GM12878 (cell line): ENCODE results near the gene NEU4. TPM values are rescaled to one million over a fixed set of nuclear protein-coding genes. Genes with fewer than 3 reads are reported as not detected.

ENCODE experiments used
- ATAC-seq: fragments of 200-7000 bp; cut with Tn5 transposase; 3 replicates; pipeline ENCODE4 v1.9.1; 2020; ENCODE audit warnings: mild to moderate bottlenecking, moderate library complexity
- BruUV-seq: library from RNA; stranded (reverse); fragments of 400-500 nt; replicated peaks from 2 replicates; lab custom pipeline; 2021; lab: Mats Ljungman, UMichigan
- CTCF ChIA-PET: fragments of 300-600 bp; sonication (Branson Sonifier 250); formaldehyde crosslinking; extraction: SDS; loops from one replicate; lab custom pipeline; 2021; ENCODE audit warnings: inconsistent platforms; lab: Yijun Ruan, JAX
- POLR2A ChIA-PET: fragments of 350-600 bp; formaldehyde crosslinking; extraction: SDS; loops from one replicate; lab custom pipeline; 2021; ENCODE audit warnings: inconsistent platforms; lab: Charles Lee
- RAD21 ChIA-PET: fragments of 300-600 bp; sonication (Branson Sonifier 250); formaldehyde crosslinking; loops from one replicate; lab custom pipeline; 2023; ENCODE audit warnings: antibody characterized with exemption; ENCODE audit not compliant: unreplicated experiment; lab: Charles Lee
- SMC1A ChIA-PET: fragments of 300-600 bp; sonication (Branson Sonifier 250); formaldehyde crosslinking; loops from one replicate; lab custom pipeline; 2023; ENCODE audit not compliant: unreplicated experiment, uncharacterized antibody; lab: Charles Lee
- DNase-seq: peaks from one replicate; pipeline ENCODE4 v3.0.0-alpha.2; 2011; ENCODE audit warnings: low read depth, low spot score
- FAIRE-seq: peaks from 3 replicates; lab custom pipeline; 2011; peaks lifted over from hg19 to GRCh38; lab: Jason Lieb, UNC
- H2AFZ ChIP-seq: 2 replicates; pipeline ENCODE4 v1.6.0; 2011; ENCODE audit warnings: low read depth, low read length, control low read depth; ENCODE audit not compliant: control insufficient read depth
- H3K27ac ChIP-seq: 2 replicates; pipeline ENCODE4 v1.5.1; 2011; ENCODE audit warnings: control low read depth; ENCODE audit not compliant: control insufficient read depth, insufficient read depth
- H3K27me3 ChIP-seq, 2 experiments: replicated peaks in 1 of 2; 2 replicates each; pipeline versions ENCODE4 v1.6.0 to v1.6.1; 2011; ENCODE audit warnings: low read length in 1 of 2; ENCODE audit not compliant: control insufficient read depth in 2 of 2, insufficient read depth in 2 of 2
- H3K36me3 ChIP-seq, 2 experiments: 2 replicates each; pipeline ENCODE4 v1.5.1; 2011; ENCODE audit warnings: low read length in 1 of 2; ENCODE audit not compliant: control insufficient read depth in 2 of 2, insufficient read depth in 2 of 2
- H3K4me1 ChIP-seq: 2 replicates; pipeline ENCODE4 v1.6.1; 2011; ENCODE audit warnings: mild to moderate bottlenecking, low read length, moderate library complexity, mixed read lengths; ENCODE audit not compliant: control insufficient read depth, insufficient read depth
- H3K4me2 ChIP-seq: 2 replicates; pipeline ENCODE4 v1.6.0; 2011; ENCODE audit warnings: control low read depth; ENCODE audit not compliant: control insufficient read depth, insufficient read depth
- H3K4me3 ChIP-seq: fragments of 200-600 bp; sonication (generic); 2 replicates; pipeline ENCODE4 v1.5.1; 2016
- H3K79me2 ChIP-seq: 2 replicates; pipeline ENCODE4 v1.6.0; 2011; ENCODE audit warnings: low read length; ENCODE audit not compliant: control insufficient read depth, insufficient read depth
- H3K9ac ChIP-seq: 2 replicates; pipeline ENCODE4 v1.8.0; 2011; ENCODE audit warnings: low read length, control low read depth, mixed read lengths; ENCODE audit not compliant: control insufficient read depth, insufficient read depth
- H3K9me3 ChIP-seq: replicated peaks from 3 replicates; pipeline ENCODE4 v1.5.1; 2011; ENCODE audit warnings: mild to moderate bottlenecking, low read length; ENCODE audit not compliant: control insufficient read depth, insufficient read depth
- H4K20me1 ChIP-seq: 2 replicates; pipeline ENCODE4 v1.6.0; 2011; ENCODE audit not compliant: control insufficient read depth, insufficient read depth
- ASH2L ChIP-seq: fragments of 300-600, 200-600 bp; sonication (generic); IDR thresholded peaks from 2 replicates; pipeline ENCODE4 v1.6.1; 2017; ENCODE audit warnings: low read depth, mild to moderate bottlenecking, borderline replicate concordance
- BMI1 ChIP-seq: fragments of 450-650 bp; IDR thresholded peaks from 2 replicates; pipeline ENCODE4 v1.6.1; 2016; ENCODE audit warnings: mild to moderate bottlenecking, moderate library complexity, borderline replicate concordance
- ELK1 ChIP-seq: IDR thresholded peaks from 2 replicates; pipeline ENCODE4 v1.6.1; 2012; ENCODE audit warnings: low read depth, low read length, improper control_type of control experiment
- GABPA ChIP-seq: IDR thresholded peaks from 2 replicates; pipeline ENCODE4 v1.6.1; 2014; ENCODE audit warnings: antibody characterized with exemption, low read depth, mild to moderate bottlenecking, inconsistent platforms
- JUNB ChIP-seq: IDR thresholded peaks from 2 replicates; pipeline ENCODE4 v1.6.1; 2016; ENCODE audit warnings: antibody characterized with exemption, mild to moderate bottlenecking
- JUND ChIP-seq: IDR thresholded peaks from 2 replicates; pipeline ENCODE4 v1.6.1; 2012; ENCODE audit warnings: low read depth, mild to moderate bottlenecking, low read length, improper control_type of control experiment, moderate library complexity
- MAX ChIP-seq: IDR thresholded peaks from 2 replicates; pipeline ENCODE4 v1.6.1; 2012; ENCODE audit warnings: low read depth, low read length, improper control_type of control experiment
- PML ChIP-seq: IDR thresholded peaks from 2 replicates; pipeline ENCODE4 v1.6.1; 2012; ENCODE audit warnings: low read length, inconsistent platforms
- SUZ12 ChIP-seq: fragments of 200-600 bp; sonication (generic); IDR thresholded peaks from one replicate; pipeline ENCODE4 v1.6.1; 2018; ENCODE audit warnings: antibody characterized with exemption, mild to moderate bottlenecking; ENCODE audit not compliant: unreplicated experiment
- TCF12 ChIP-seq: IDR thresholded peaks from 2 replicates; pipeline ENCODE4 v1.6.1; 2011; ENCODE audit warnings: low read depth, mild to moderate bottlenecking, low read length
- TCF3 ChIP-seq: IDR thresholded peaks from 2 replicates; pipeline ENCODE4 v1.6.1; 2012; ENCODE audit warnings: low read depth, mild to moderate bottlenecking, low read length, borderline replicate concordance; ENCODE audit not compliant: insufficient read depth
- USF1 ChIP-seq: IDR thresholded peaks from 2 replicates; pipeline ENCODE4 v1.6.1; 2011; ENCODE audit warnings: borderline replicate concordance, low read depth, mild to moderate bottlenecking, moderate library complexity, mixed read lengths, low read length; ENCODE audit not compliant: insufficient read depth; ENCODE audit errors: extremely low read length
- WRNIP1 ChIP-seq: IDR thresholded peaks from 2 replicates; pipeline ENCODE4 v1.6.1; 2011; ENCODE audit warnings: low read depth, low read length, improper control_type of control experiment, borderline replicate concordance
- ZNF384 ChIP-seq: IDR thresholded peaks from 2 replicates; pipeline ENCODE4 v1.6.1; 2012; ENCODE audit warnings: low read depth, mild to moderate bottlenecking, low read length, improper control_type of control experiment, borderline replicate concordance
- WGBS: methylation state at CpG from one replicate; pipeline ENCODE4 v1.1.6; 2016; ENCODE audit warnings: low lambda C conversion rate; ENCODE audit not compliant: insufficient replicate concordance, insufficient coverage; ENCODE audit errors: missing lambda C conversion rate; 5-methylcytosine and 5-hydroxymethylcytosine counted together
- in situ Hi-C: fragments of 300-500 bp; cut with MboI; formaldehyde crosslinking; loops from 9 replicates; pipeline ENCODE4 v1.14.3; 2018; ENCODE audit warnings: mixed read lengths
- intact Hi-C: fragments of 100-400 bp; cut with micrococcal nuclease; formaldehyde crosslinking; loops from one replicate; pipeline ENCODE4 v1.14.2; 2022; ENCODE audit not compliant: unreplicated experiment
- polyA plus RNA-seq, 11 experiments: library from polyadenylated mRNA; depleted of rRNA in 4 of 11; unstranded in 6 of 11; stranded (reverse) in 5 of 11; fragments of >200 nt; fragmentation: Nextera tagmentation in 4 of 11; fragmentation: Illumina TruSeq in 1 of 11; extraction: Ambion mirVana in 4 of 11; extraction: Trizol in 1 of 11; gene quantifications; 1 replicate in 1 of 11; 2 replicates in 10 of 11; pipeline versions ENCODE4 v1.2.1 to v1.2.3, GENCODE V29; 2011 to 2016; ENCODE audit warnings: inconsistent platforms in 2 of 11, missing spikeins in 2 of 11, low read depth in 1 of 11
- total RNA-seq, 4 experiments: library from RNA; depleted of rRNA in 3 of 4; stranded (reverse); fragments of >200 nt in 3 of 4; fragmentation: Illumina TruSeq in 1 of 4; extraction: Trizol in 1 of 4; gene quantifications; 2 replicates each; pipeline versions ENCODE4 v1.2.1 to v1.2.3, GENCODE V29; 2013 to 2021
- TF ChIP-seq, protein P1 (sequence below): fragments of 450-650 bp; IDR thresholded peaks from 2 replicates; pipeline ENCODE4 v1.6.1; 2017; ENCODE audit warnings: low read depth, mild to moderate bottlenecking, moderate library complexity

NEU4 gene
- total and polyA plus RNA-seq, 10 of the 15 experiments (the other 5 are each of a cell fraction or from before 2014, with no cell fraction given): 0.01 to 0.28 (median 0.14) TPM; not detected in 5

- TF ChIP-seq ELK1 (no peak), WRNIP1 (no peak), MAX (no peak)
Observed at GRCh38 chr2:241776336-241777169, 32.4 kb upstream of the NEU4 start, which contains the start of gene GAL3ST2 (continued).

GRCh38 chr2:241777170-241777685, 31.8 kb upstream of the NEU4 start:
- intact Hi-C loops: no loop called here
- POLR2A ChIA-PET: no interaction called here
- no peak overlapping the region for H3K9ac ChIP-seq
- H3K9me3 ChIP-seq: no peaks in the 10 kb centered on the region
- peaks cover 5% of the 10 kb centered on the region for H3K4me1 ChIP-seq
- H4K20me1 ChIP-seq: no peaks in the 10 kb centered on the region
- no peaks in the 10 kb centered on the region for H3K27me3 ChIP-seq
- RAD21 ChIA-PET: no interaction called here
- no TSS peak for BruUV-seq
- TF ChIP-seq JUND: no peak
- no peak for TF ChIP-seq TCF3
- no peak for TF ChIP-seq JUNB
- no peak for TF ChIP-seq ASH2L
- no peak for TF ChIP-seq PML
- TF ChIP-seq GABPA: no peak
- no peak for TF ChIP-seq TCF12
- TF ChIP-seq ZNF384: no peak
- no peak for TF ChIP-seq USF1
- no peak for TF ChIP-seq SUZ12
- TF ChIP-seq, protein P1, sequence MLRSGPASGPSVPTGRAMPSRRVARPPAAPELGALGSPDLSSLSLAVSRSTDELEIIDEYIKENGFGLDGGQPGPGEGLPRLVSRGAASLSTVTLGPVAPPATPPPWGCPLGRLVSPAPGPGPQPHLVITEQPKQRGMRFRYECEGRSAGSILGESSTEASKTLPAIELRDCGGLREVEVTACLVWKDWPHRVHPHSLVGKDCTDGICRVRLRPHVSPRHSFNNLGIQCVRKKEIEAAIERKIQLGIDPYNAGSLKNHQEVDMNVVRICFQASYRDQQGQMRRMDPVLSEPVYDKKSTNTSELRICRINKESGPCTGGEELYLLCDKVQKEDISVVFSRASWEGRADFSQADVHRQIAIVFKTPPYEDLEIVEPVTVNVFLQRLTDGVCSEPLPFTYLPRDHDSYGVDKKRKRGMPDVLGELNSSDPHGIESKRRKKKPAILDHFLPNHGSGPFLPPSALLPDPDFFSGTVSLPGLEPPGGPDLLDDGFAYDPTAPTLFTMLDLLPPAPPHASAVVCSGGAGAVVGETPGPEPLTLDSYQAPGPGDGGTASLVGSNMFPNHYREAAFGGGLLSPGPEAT: no peak
- TF ChIP-seq BMI1: no peak
- TF ChIP-seq WRNIP1: no peak
- TF ChIP-seq MAX: no peak
- TF ChIP-seq, all 136 proteins: peak for 0
- no peak for ATAC-seq
- SMC1A ChIA-PET: no interaction called here
- Histone ChIP-seq H3K4me3 (no peak overlapping the region), H3K36me3 (no peaks in the 10 kb centered on the region), H3K79me2 (no peaks in the 10 kb centered on the region), H3K4me2 (no peak overlapping the region), H3K27ac (no peak overlapping the region), H2AFZ (no peak overlapping the region)
- DNase-seq: no peak
- CTCF ChIA-PET: interaction anchor here (1.7 kb wide), 1 partner anchor 13 kb away, joined by 5 read pairs; no protein-coding TSS in a partner anchor
- no peak for FAIRE-seq
- in situ Hi-C loops: no loop called here
- 79% methylated on average over 22 of the region's 22 CpGs for WGBS
